Spleen (tissue), 11 donors: ENCODE measurements around the gene PTPRK. TPM values are rescaled to one million over a fixed set of nuclear protein-coding genes. Genes with fewer than 3 reads are reported as not detected.

Experiments
- DNase-seq: peaks from one replicate; pipeline ENCODE4 v3.0.0-alpha.2; 2020
- H3K27ac ChIP-seq, 8 donors: fragments of 200-600 bp; sonication (generic) in 7 of 8; 1 replicate in 4 of 8; 2 replicates in 4 of 8; pipeline versions ENCODE4 v1.5.0 to v1.8.0; 2016 to 2021; ENCODE audit warnings: inconsistent platforms in 4 of 8, mild to moderate bottlenecking in 4 of 8, moderate library complexity in 1 of 8
- H3K27me3 ChIP-seq, 7 donors: fragments of 200-600 bp; sonication (generic) in 6 of 7; replicated peaks in 1 of 7; 1 replicate in 4 of 7; 2 replicates in 3 of 7; pipeline versions ENCODE4 v1.5.0 to v1.8.0; 2016 to 2021; ENCODE audit warnings: inconsistent platforms in 3 of 7, mild to moderate bottlenecking in 1 of 7
- H3K36me3 ChIP-seq, 6 donors: fragments of 200-600 bp; sonication (generic) in 5 of 6; 1 replicate in 4 of 6; 2 replicates in 2 of 6; pipeline versions ENCODE4 v1.5.0 to v1.8.0; 2016 to 2021; ENCODE audit warnings: inconsistent platforms in 2 of 6
- H3K4me1 ChIP-seq, 6 donors: fragments of 200-600 bp; sonication (generic) in 5 of 6; 1 replicate in 3 of 6; 2 replicates in 3 of 6; pipeline versions ENCODE4 v1.5.0 to v1.8.0; 2016 to 2021; ENCODE audit warnings: inconsistent platforms in 3 of 6
- H3K4me3 ChIP-seq, 8 donors: fragments of 200-600 bp; sonication (generic) in 7 of 8; 1 replicate in 4 of 8; 2 replicates in 4 of 8; pipeline versions ENCODE4 v1.5.0 to v1.8.0; 2016 to 2021; ENCODE audit warnings: inconsistent platforms in 4 of 8, mild to moderate bottlenecking in 4 of 8, moderate library complexity in 2 of 8
- H3K9me3 ChIP-seq, 8 donors: fragments of 200-600 bp; sonication (generic) in 7 of 8; 1 replicate in 4 of 8; 2 replicates in 4 of 8; pipeline versions ENCODE4 v1.5.0 to v1.8.0; 2016 to 2021; ENCODE audit warnings: inconsistent platforms in 4 of 8
- CTCF ChIP-seq, 11 experiments: fragments of 200-600 bp in 7 of 11; fragments of 450-650 bp in 4 of 11; sonication (generic) in 4 of 11; IDR thresholded peaks in 8 of 11; conservative IDR thresholded peaks in 3 of 11; 1 replicate in 7 of 11; 2 replicates in 4 of 11; pipeline versions ENCODE4 v1.4.0 to v1.8.0; 2016 to 2021; ENCODE audit warnings: antibody characterized with exemption in 11 of 11, inconsistent platforms in 4 of 11, mild to moderate bottlenecking in 1 of 11
- POLR2A ChIP-seq, 3 donors: fragments of 450-650 bp; IDR thresholded peaks; one replicate each; pipeline ENCODE4 v1.5.1; 2017; ENCODE audit warnings: antibody characterized with exemption in 3 of 3, mild to moderate bottlenecking in 1 of 3
- POLR2AphosphoS5 ChIP-seq, 3 donors: sonication (generic); formaldehyde crosslinking; IDR thresholded peaks; one replicate each; pipeline ENCODE4 v1.5.1; 2017; ENCODE audit warnings: antibody characterized with exemption in 3 of 3
- WGBS, 5 donors: extraction: QIAGEN DNeasy Blood & Tissue Kit in 3 of 5; methylation state at CpG; one replicate each; pipeline versions ENCODE4 v1.1.5 to v1.1.7; 2013 to 2018; 5-methylcytosine and 5-hydroxymethylcytosine counted together
- intact Hi-C: fragments of 100-400 bp; cut with DNase I; formaldehyde crosslinking; loops from one replicate; pipeline ENCODE4 v1.15.0; 2023; ENCODE audit warnings: low total_unique reads
- polyA plus RNA-seq, 3 donors: library from polyadenylated mRNA; stranded (reverse); fragments of 200-250 nt; gene quantifications; one replicate each; pipeline ENCODE4 v1.2.1, GENCODE V29; 2013
- total RNA-seq, 7 donors: library from RNA; depleted of rRNA in 3 of 7; stranded (reverse); fragments of >200 nt in 3 of 7; fragmentation: NEBNext Ultra II Directional in 4 of 7; extraction: Animal tissue kit (Norgen Biotek cat#: 25700) in 4 of 7; gene quantifications; one replicate each; pipeline versions ENCODE4 v1.1.0 to v1.2.1, GENCODE V29; 2016 to 2021
- donor health status: healthy with polysubstance abuse.
- donor health status: DM: no; HTN: no; CAD: no; lungs with moderate emphysema.
- donor health status: DM: no; HTN: no; CAD: no.
- donor health status: Bipolar disorder and iron deficiency.
- donor health status: healthy.
- donor health status: DM: no; HTN: no; CAD: no.
- donor health status: DM: yes; HTN: yes; CAD: no.

The PTPRK gene
- total and polyA plus RNA-seq, 10 donors = 3.3 to 67.8 (median 34.0) TPM

GRCh38 chr6:128199461-128199860 lies 320.9 kb downstream of the PTPRK start:
- Histone ChIP-seq H3K4me3 (no peak overlapping the region), H3K27me3 (no peaks in the 10 kb centered on the region), H3K4me1 (no peaks in the 10 kb centered on the region), H3K36me3 (no peaks in the 10 kb centered on the region), H3K9me3 (no peaks in the 10 kb centered on the region), H3K27ac (no peak overlapping the region)
- WGBS, 5 donors = 88 to 96% (median 93%) methylated on average over 2 of the region's 2 CpGs
- intact Hi-C loops = no loop called here
- no peak for TF ChIP-seq POLR2A (IDR thresholded peaks at IDR 0.05)
- no peak for TF ChIP-seq CTCF (IDR thresholded peaks at IDR 0.05 in 8 of 11, conservative IDR thresholded peaks at IDR 0.05 in 3 of 11)
- TF ChIP-seq POLR2AphosphoS5 (IDR thresholded peaks at IDR 0.05) = no peak
- DNase-seq = no peak

GRCh38 chr6:128192972-128193371 lies 327.4 kb downstream of the PTPRK start:
- WGBS, 5 donors = 79 to 85% (median 84%) methylated on average over 3 of the region's 3 CpGs
- no peak for TF ChIP-seq POLR2A (IDR thresholded peaks at IDR 0.05)
- TF ChIP-seq CTCF (IDR thresholded peaks at IDR 0.05 in 8 of 11, conservative IDR thresholded peaks at IDR 0.05 in 3 of 11) = no peak
- TF ChIP-seq POLR2AphosphoS5 (IDR thresholded peaks at IDR 0.05) = no peak
- no peak for DNase-seq
- Histone ChIP-seq H3K4me3 (no peak overlapping the region), H3K9me3 (no peaks in the 10 kb centered on the region), H3K36me3 (no peaks in the 10 kb centered on the region), H3K4me1 (no peaks in the 10 kb centered on the region), H3K27me3 (no peaks in the 10 kb centered on the region), H3K27ac (no peak overlapping the region)
- intact Hi-C loops = no loop called here

GRCh38 chr6:128188678-128189077 lies 331.7 kb downstream of the PTPRK start:
- TF ChIP-seq POLR2AphosphoS5 (IDR thresholded peaks at IDR 0.05) (no peak), CTCF (IDR thresholded peaks at IDR 0.05 in 8 of 11, conservative IDR thresholded peaks at IDR 0.05 in 3 of 11) (no peak), POLR2A (IDR thresholded peaks at IDR 0.05) (no peak)
- no peaks in the 10 kb centered on the region for H3K27me3 ChIP-seq
- H3K36me3 ChIP-seq = peaks cover 0 to 9% (median 0%) of the 10 kb centered on the region in 6 donors
- H3K27ac ChIP-seq = no peak overlapping the region
- DNase-seq = no peak
- H3K4me3 ChIP-seq = no peak overlapping the region
- no peaks in the 10 kb centered on the region for H3K9me3 ChIP-seq
- WGBS, 5 donors = 93 to 98% (median 95%) methylated on average over 2 of the region's 2 CpGs
- H3K4me1 ChIP-seq = no peaks in the 10 kb centered on the region
- intact Hi-C loops = no loop called here

- Histone ChIP-seq H3K27ac (no peak overlapping the region), H3K27me3 (no peaks in the 10 kb centered on the region), H3K9me3 (no peaks in the 10 kb centered on the region), H3K36me3 (peaks cover 0 to 20% (median 0%) of the 10 kb centered on the region in 6 donors), H3K4me1 (no peaks in the 10 kb centered on the region), H3K4me3 (no peak overlapping the region)
- no peak for DNase-seq
- TF ChIP-seq CTCF (IDR thresholded peaks at IDR 0.05 in 8 of 11, conservative IDR thresholded peaks at IDR 0.05 in 3 of 11) (no peak), POLR2A (IDR thresholded peaks at IDR 0.05) (no peak), POLR2AphosphoS5 (IDR thresholded peaks at IDR 0.05) (no peak)
- 93 to 96% (median 95%) methylated on average over 3 of the region's 3 CpGs for WGBS, 5 donors
- intact Hi-C loops = no loop called here
Observed at GRCh38 chr6:128186729-128187128, 333.7 kb downstream of the PTPRK start.
